K562 treated with DMSO at 1 percent for 12 hours (cell line): Measurements from ENCODE around the gene P2RX7. TPM values are rescaled to one million over a fixed set of nuclear protein-coding genes. Genes with fewer than 3 reads are reported as not detected.

Experiments used
- total RNA-seq: library from RNA; unstranded; fragments of 300-600 nt; gene quantifications from 2 replicates; pipeline ENCODE4 v1.2.3, GENCODE V29; 2022; ENCODE audit not compliant: insufficient read depth

Gene P2RX7
- total RNA-seq, result 2.1 and 8.6 TPM in 2 replicates

GRCh38 chr12:121132601-121133481 is at the start of gene P2RX7:
Gene P2RX7, plus strand, starts transcription at chr12:121132876. Its CDS starts 95 bp downstream, at chr12:121132971.

GRCh38 chr12:121209624-121210572 is 77.2 kb downstream of the P2RX7 start, which contains the start of gene P2RX4:
Gene P2RX4, plus strand, starts transcription at chr12:121210129. Its CDS starts 36 bp downstream, at chr12:121210165.

Other genes starting within 250 kb of the P2RX7 start
- 14.5 and 24.3 TPM in 2 replicates for gene SPPL3, start 228.5 kb upstream of the P2RX7 start, total RNA-seq
- not detected in 2 replicates for gene HNF1A, start 154.3 kb upstream of the P2RX7 start, total RNA-seq
- gene C12orf43, start 116.4 kb upstream of the P2RX7 start, total RNA-seq, result 4.4 and 8.7 TPM in 2 replicates
- gene OASL, start 93.6 kb upstream of the P2RX7 start, total RNA-seq, result not detected in 2 replicates
- 48.6 and 60.6 TPM in 2 replicates for gene P2RX4, start 77.3 kb downstream of the P2RX7 start, total RNA-seq
- gene CAMKK2, start 163.8 kb downstream of the P2RX7 start, total RNA-seq, result 6.8 and 23.7 TPM in 2 replicates
- 128 and 157 TPM in 2 replicates for gene ANAPC5, start 219.5 kb downstream of the P2RX7 start, total RNA-seq